Activated CD8-positive, alpha-beta memory T cell treated with anti-CD3 and anti-CD28 coated beads for 4 hours (primary cell): ENCODE results near the gene KCND3.

Experiments used
- DNase-seq, 2 donors: peaks; one replicate each; pipeline ENCODE4 v3.0.0-alpha.2; 2020; ENCODE audit warnings: low read depth in 2 of 2

KCND3 gene

DNA sequence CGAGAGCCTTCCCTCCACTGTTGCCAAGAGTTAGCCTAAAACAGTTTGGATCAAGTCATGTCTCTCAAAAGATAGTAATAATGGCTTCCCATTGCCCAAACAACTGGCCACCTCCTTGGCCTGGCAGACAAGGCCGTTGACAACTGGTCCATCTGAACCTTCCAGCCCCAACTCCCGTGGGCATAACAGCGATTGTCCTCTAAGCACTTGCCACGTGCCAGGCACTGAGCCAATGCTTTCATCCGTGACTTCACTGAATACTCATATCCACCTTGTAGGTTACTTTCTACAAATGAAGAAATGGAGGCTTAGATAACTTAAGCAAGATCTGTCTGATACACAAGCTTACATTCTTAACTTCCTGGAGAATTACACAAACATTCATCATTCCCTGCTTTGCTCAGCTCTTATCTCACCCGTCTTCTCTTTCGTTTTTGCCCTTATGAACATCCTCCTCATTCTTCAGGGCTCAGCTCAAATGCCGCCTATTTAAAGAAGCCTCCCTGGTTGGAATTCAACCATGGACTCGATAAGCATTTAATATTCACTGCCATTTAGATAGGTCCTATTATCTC is 106.4 kb downstream of the KCND3 start:
- no peak for DNase-seq

DNA sequence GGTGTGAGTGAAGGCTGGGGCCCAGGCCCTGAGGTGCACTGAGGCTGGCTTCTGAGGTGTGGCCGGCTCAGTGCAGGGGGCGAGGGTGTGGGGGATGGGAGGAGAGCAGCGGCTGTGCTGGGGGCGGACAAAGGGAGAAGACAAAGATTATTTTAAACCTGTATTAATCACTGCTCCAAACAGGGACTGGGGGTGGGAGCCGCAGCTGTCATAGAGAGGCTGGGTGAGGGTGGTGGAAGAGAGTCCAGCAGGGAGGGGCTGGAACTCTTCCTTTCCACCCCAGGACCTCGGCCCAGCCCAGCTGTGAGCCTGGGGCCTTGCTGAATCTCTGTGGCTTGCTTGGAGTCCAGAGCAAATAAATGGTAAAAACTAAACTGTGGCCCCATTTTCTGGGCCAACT is 106.9 kb downstream of the KCND3 start:
- no peak for DNase-seq

DNA sequence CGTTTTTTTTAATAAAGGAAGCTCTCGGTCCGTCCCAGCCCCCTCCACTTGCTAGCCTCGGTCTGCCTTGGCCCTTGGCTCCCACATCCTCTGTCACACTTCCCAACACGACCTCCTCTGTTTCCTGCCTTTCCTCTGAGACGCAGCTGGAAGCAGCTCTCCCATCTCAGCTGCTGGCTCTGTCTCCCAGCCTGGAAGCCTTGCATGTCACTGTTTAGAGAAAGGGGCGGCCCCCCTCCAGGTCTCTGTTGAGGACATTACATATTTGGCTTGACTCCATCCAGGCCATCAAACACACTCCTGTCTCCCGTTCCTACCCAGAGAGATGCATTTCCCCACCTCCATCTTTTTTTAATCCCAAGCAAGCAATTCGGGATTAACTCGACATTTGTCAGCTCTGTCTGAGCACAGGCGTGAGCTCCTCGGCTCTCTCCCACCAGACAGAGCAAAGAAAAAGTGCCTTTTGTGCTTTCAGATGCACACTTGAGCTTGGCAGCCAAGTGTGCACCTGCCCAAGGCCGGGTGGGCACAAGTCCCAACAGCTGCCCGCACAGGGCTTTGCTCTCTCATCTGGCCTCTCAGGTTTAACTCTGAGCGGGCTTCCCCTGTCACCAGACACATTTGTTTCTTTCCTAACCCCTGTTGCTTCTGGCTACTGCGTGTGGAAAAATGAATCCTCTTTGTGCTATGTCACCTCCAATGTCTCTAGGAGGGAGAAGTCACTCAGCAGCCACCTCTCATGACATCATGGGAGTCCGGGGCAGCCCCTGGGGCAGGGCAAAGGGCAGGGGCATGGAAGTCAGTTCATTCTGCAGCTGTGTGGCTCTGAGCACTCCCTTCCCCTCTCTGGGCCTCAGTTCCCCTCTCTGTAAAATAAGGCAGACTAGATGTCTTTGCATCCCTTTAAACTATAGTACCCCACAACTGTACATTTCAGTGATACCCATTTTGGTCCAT is 108.3 kb downstream of the KCND3 start:
- DNase-seq, result no peak

DNA sequence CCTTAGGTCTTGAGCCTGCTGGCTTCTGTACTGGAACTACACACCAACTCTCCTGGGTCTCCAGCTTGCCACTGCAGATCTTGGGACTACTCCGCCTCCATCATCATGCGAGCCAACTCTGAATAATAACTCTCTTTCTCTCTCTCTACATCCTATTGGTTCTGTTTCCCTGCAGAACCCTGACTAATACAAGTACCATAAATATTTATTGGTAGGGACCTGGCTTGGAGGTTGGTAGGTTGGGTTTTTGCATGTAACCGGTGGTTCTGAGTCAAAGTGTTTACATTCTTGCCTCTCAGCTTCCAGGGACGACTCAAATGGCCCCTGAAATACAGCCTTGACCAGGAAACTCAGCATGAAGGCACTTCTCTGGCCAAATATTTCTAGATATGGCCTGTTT is 110.4 kb downstream of the KCND3 start:
- no peak for DNase-seq

DNA sequence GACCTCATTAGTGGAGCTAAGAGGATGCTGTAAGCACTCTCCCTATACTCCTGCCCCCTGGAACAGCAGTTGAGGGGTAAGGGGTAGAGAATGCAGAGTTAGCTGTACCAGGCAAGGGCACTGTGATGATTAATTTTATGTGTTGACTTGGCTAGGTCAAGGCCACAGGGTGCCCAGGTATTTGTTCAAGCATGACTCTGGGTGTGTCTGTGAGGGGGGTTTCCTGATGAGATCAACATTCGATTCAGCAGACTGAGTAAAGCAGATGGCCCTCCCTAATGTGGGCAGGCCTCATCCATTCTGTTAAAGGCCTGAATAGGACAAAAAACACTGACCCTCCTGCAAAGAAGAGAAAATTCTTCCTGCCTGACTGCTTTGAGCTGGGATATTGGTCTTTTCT is 110.8 kb downstream of the KCND3 start:
- DNase-seq, result no peak

DNA sequence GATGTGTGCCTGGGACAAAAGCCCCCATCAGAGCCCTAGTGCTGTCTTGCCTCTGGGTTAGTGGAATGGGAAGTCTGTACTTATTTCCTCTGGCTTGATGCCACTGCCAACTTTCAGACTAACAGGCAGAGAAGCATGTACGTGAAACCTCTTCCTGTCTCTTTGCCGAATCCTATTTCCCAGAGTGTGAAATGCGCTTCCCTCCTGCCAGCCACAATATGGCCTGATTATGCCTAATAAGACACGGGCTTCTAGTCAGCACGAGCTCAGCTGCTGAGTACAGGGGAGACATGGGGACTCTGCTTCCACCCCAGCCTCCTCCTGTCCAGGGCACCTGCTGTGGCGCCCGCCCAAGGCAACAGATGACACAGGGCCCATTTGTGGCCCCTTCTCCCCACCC is 111.4 kb downstream of the KCND3 start:
- no peak for DNase-seq

DNA sequence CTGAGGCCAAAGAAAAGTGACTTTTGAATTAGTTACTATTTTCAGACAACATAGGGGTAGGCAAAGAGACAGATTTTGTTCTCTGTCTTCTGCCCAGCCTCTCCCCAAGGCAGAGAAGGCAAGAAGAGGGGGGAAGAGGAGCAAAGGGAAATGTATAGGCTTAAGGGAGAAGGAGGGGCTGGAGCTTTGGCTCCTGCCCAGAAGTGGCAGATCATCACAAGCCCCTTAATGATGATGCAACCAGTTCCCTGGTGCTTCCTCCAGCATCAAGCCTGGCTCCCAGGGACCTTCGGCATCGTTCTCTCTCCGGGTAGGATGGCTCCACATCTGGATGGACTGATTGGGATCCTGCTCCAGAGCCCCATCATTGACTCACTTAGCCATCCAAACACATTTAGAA is 112.8 kb downstream of the KCND3 start:
- DNase-seq, result no peak

DNA sequence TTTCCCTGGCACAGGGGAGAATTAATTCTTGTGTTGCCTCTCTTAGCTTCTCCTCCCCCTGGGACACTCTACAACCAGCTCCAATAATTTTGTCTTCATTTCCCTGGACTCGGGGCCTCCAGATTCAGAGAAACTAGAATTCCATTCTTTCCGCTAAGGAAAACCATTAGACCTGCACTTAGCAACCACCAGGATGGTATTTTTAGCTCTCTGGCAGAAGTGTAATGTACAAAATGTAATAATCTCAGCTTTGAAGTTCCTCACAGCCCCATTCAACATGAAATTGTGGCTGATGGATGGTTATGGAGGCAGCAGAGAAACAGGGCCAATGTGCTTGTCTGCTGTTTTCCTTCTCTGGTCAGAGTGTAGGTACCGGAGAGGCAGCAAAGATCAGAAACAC is 113.8 kb downstream of the KCND3 start:
- DNase-seq, result no peak

DNA sequence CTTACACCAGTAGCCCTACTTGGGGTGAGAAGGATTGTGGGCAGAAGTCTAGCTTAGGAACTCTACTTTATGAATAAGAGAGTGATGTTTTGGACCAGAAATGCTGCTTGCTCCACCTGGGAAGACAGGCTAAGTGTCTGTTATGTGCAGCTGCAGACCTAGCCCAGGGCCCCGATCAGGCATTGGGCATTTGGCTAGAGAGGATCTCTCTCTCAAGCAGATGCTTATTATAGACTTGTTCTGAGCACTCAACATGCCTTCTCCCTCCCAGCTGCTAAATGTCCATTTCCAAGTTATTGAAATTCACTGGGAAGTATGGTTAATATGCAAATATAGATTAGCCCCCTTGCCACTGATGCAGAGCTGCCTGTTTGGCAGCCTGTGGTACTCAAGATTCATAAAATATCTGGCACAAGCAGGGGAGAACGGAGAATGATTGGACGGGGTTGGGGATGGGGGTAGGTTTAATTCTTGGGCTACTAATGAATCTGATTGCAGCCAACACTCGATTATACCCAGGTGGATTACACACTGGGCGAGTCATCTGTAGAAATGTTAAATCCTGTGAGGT is 115.9 kb downstream of the KCND3 start:
- DNase-seq, result no peak

DNA sequence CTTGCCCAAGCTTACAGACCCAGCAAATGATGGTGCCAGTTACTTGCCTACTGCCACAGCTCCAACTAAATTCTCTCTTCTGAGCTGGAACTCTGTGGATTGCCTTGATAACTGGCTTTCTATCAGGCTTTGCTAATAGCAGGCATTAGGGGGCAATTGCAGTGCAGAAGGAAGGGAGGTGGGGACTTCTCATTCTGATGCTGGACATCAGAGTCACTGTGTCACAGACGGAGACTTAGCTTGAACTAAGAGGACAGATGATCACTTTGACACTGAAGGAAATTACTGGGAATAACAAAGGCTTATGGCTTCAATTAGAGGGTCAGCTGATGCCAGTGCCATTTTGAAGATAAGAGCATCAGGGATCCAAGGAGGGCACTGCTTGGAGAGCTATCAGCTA is 119.3 kb downstream of the KCND3 start:
- no peak for DNase-seq

DNA sequence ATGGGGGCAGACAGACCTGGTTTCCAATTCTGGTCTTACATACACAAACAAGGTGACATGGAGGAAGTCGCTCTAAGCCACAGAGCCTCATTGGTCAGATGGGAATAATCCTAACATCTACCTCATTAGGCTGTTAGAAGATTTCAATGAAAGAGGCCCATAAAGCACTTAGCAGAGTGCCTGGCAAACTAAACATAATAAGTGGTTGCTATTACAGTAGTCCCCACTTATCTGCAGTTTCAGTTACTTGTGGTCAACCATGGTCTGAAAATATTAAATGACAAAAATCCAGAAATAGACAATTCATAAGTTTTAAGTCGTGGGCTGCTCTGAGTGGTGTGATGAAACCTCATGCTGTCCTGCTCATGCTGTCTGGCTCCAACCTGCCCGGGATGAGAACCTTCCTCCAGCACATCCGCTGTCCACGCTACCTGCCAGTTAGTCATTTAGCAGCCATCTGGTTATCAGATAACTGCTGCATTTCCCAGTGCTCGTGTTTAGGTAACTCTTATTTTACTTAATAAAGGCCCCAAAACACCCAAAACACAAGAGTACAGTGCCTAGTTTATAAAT is 121.5 kb downstream of the KCND3 start:
- no peak for DNase-seq

DNA sequence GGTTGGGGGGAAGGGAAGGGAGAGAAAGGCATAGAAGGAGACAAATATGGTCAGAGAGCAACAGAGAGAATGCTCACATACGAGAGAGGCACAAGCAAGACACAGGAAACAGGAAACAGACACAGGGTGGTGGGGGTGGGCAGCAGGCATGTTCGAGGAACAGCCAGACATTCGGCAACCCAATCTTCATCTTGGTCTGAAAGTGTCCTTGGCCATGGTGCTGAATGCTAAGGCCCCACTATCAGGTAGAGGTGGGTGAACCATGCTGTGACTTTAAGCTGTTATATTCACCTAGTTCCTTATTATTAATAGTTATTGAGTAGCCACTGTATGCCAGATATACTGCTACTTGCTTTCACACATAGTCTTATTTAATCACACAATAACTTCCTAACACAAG is 124.6 kb downstream of the KCND3 start:
- no peak for DNase-seq

DNA sequence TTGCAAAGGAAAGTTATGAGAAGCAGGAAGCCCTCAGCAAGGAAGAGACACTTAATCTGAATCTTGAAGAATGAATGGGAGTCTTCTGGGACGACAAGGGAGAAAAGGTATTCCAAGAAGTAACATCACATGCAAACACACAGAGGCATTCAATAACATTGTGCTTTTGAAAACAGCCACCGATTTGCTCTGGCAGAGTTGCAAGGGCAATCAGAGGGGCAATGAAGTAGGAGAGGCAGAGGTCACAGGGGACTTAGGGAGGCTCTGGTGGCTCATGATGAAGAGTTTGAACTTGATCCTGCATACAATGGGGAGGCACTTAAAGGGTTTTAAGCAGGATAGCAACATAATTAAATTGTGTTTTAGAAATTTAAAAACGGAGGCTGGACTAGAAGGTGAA is 126.1 kb downstream of the KCND3 start:
- DNase-seq, result no peak

DNA sequence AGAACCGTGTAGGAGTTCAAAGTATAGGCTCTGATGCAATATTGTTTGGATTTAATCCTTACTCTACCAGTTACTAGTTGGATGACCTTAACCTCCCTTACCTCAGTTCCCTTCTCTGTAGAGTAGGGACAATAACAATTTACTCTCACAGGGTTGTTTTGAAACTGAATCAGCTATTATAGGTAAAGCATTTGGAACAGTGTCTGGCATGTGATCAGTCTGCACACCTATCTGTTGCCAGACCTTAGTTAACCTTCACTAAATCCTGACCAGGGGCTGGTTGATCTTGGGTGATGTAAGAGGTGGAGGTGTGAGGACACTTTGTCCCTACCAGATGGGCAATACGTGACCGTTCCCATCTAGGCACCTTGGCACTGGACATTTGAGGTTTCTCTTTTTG is 126.9 kb downstream of the KCND3 start:
- DNase-seq, result no peak

DNA sequence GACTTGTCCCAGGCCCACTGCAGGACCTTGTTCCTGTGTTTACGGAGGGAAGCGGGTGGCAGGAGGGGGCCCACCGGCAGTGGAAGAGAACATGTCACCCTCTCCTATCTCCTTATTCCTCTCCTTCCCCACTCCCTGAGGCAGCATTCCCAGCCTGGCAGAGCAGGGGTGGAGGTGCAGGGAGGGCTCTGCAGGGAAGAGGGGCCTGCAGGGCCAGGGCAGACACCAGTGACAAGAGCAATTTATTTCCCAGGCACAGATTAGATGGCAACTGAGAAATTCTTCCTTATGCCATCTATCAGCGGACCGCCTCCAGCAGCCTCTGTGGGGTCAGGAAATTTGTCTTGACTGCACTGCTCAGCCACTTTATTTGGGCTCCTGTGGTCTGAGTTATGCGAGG is 127.9 kb downstream of the KCND3 start:
- no peak for DNase-seq

DNA sequence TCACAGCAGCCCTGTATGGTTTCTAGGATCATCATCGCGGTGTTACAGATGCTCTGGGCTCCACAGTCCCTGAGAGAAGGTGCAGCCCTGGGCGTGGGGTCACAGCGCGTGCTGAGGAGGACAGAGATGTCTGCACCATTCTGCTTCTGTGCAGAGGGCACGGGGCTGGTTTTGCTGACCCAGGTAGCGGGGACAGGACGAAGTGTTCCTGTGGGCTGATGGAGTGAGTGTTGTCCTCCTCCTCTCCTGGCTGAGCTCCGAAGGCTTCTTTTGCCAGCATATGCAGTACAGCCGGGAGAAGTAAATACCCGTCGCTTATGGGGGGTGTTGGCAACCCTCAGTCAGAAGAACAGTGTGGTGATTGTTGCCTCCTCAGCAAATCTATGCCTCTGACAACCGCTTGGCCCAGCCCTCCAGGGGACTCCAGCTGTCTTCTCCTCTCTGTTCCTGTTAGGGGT is 132.2 kb downstream of the KCND3 start:
- no peak for DNase-seq

DNA sequence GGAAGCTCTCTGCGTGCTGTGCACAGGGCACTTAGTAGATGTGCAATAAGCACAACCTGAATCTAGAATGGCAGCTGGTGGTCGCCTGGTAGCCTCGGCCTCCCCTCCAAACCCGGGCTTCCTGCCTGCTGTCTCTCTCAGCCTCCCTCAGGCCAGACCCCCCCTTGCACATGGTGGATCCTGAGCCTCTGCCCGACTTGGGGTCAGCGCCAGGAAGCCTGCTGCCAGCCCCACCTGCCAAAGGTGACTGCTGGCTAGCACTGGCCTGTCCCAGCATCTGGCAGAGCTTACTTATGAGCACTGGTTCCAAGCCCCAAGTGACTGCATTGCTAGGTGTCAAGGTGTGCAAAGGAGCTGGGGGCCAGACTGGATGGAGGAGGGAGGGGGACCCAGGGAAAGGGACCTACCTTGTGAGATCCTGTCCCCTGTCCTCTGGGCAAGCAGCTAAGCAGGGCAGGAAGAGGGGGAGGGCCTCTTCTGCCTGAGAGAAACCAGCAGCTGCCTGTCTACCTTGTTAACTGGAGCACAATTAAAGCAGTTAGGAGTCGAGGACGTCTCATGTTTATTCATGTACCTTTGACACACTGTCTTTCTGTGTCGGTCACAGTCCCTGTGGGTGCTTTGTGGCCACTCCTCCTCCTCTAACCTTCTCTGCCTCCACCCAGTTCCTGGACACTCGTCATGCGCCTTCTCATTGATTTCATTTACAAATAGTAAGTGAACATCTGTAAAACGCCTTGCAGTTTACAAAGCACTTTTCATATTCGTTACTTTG is 132.9 kb downstream of the KCND3 start:
- no peak for DNase-seq

DNA sequence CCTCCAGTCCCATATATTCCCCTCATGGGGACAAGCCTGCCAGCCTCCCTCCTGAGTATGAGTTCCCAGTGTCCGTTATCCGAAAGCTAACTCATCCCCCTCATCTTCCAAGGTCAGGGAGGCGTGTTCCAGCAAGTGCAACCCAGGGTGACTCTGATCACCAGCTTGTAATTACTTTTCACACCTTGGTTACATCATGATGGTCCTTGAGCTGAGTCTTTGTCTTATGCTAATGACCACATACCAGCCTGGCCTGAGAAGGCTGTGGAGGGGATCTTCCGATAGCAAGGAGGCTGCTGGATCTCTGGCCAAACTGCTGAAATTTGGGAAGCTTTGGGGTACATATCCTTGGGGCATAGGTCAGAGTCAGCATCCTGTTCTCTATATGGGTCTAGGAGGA is 134.2 kb downstream of the KCND3 start:
- no peak for DNase-seq

DNA sequence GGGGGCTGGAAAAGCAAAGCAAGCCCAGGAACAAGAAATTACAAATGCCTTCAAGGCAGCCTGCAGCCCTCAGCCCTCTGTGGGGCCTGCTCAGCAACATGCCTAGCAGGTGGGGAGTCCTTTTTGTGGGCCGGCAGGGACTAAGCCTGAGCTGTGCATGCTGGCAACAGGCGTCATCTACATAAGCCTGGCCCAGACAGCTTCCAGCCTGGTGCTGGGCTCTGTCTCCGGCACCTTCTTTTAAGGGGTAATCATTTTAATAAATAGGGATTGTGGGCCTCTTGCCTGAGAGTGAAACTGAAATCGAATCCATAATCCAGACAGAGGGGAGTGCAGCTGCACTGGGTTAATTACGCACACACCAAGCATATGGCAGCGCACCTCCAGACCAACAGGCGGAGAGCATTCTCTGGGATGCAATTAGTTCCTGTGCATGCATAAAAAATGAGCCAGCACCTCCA is 137.2 kb downstream of the KCND3 start:
- DNase-seq, result no peak

DNA sequence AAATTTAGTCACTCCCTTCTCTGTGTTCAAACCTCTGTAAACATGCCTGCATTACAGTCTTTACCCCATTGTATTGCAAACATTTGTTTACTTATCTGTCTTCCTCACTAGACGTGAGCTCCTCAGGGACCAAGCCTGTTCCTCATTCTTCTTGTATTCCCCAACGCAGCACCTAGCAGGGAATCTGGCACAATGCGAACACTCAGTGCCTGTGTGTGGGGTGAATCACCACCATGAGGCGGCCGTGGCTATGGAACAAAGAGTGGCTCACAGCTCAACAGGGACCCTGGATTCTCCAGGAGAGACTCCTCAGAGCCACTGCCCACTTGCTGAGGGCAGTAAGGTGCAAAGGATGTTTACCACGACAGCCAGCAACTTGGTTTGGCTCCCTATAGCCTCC is 137.9 kb downstream of the KCND3 start:
- DNase-seq, result no peak

DNA sequence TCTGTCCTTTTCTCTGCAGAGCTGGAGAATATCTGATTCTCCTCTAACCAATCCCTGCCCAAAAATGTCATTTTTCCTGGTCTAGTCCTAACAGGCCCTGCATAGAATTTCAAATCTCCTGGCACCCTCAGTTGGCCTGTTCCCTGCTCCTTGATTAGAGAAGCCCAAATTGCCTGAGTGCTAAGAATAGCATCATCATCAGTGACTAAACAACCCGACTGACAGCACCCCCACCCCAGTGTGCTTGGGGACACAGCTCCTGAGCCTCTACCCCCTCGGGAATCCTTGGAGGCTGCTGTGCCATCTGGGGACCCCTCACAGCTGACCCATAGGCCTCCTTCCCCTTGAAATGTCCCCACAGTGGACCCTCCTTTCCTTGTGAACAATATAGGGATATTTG is 139.4 kb downstream of the KCND3 start:
- DNase-seq, result no peak
